GM12878 (cell line): ENCODE results near the gene ODF2L. TPM values are rescaled to one million over a fixed set of nuclear protein-coding genes. Genes with fewer than 3 reads are reported as not detected.

ENCODE experiments used
- ATAC-seq: fragments of 200-7000 bp; cut with Tn5 transposase; 3 replicates; pipeline ENCODE4 v1.9.1; 2020; ENCODE audit warnings: mild to moderate bottlenecking, moderate library complexity
- BruUV-seq: library from RNA; stranded (reverse); fragments of 400-500 nt; replicated peaks from 2 replicates; lab custom pipeline; 2021; lab: Mats Ljungman, UMichigan
- CTCF ChIA-PET: fragments of 300-600 bp; sonication (Branson Sonifier 250); formaldehyde crosslinking; extraction: SDS; loops from one replicate; lab custom pipeline; 2021; ENCODE audit warnings: inconsistent platforms; lab: Yijun Ruan, JAX
- POLR2A ChIA-PET: fragments of 350-600 bp; formaldehyde crosslinking; extraction: SDS; loops from one replicate; lab custom pipeline; 2021; ENCODE audit warnings: inconsistent platforms; lab: Charles Lee
- RAD21 ChIA-PET: fragments of 300-600 bp; sonication (Branson Sonifier 250); formaldehyde crosslinking; loops from one replicate; lab custom pipeline; 2023; ENCODE audit warnings: antibody characterized with exemption; ENCODE audit not compliant: unreplicated experiment; lab: Charles Lee
- SMC1A ChIA-PET: fragments of 300-600 bp; sonication (Branson Sonifier 250); formaldehyde crosslinking; loops from one replicate; lab custom pipeline; 2023; ENCODE audit not compliant: unreplicated experiment, uncharacterized antibody; lab: Charles Lee
- DNase-seq: peaks from one replicate; pipeline ENCODE4 v3.0.0-alpha.2; 2011; ENCODE audit warnings: low read depth, low spot score
- FAIRE-seq: peaks from 3 replicates; lab custom pipeline; 2011; peaks lifted over from hg19 to GRCh38; lab: Jason Lieb, UNC
- H2AFZ ChIP-seq: 2 replicates; pipeline ENCODE4 v1.6.0; 2011; ENCODE audit warnings: low read depth, low read length, control low read depth; ENCODE audit not compliant: control insufficient read depth
- H3K27ac ChIP-seq: 2 replicates; pipeline ENCODE4 v1.5.1; 2011; ENCODE audit warnings: control low read depth; ENCODE audit not compliant: control insufficient read depth, insufficient read depth
- H3K27me3 ChIP-seq, 2 experiments: replicated peaks in 1 of 2; 2 replicates each; pipeline versions ENCODE4 v1.6.0 to v1.6.1; 2011; ENCODE audit warnings: low read length in 1 of 2; ENCODE audit not compliant: control insufficient read depth in 2 of 2, insufficient read depth in 2 of 2
- H3K36me3 ChIP-seq, 2 experiments: 2 replicates each; pipeline ENCODE4 v1.5.1; 2011; ENCODE audit warnings: low read length in 1 of 2; ENCODE audit not compliant: control insufficient read depth in 2 of 2, insufficient read depth in 2 of 2
- H3K4me1 ChIP-seq: 2 replicates; pipeline ENCODE4 v1.6.1; 2011; ENCODE audit warnings: mild to moderate bottlenecking, low read length, moderate library complexity, mixed read lengths; ENCODE audit not compliant: control insufficient read depth, insufficient read depth
- H3K4me2 ChIP-seq: 2 replicates; pipeline ENCODE4 v1.6.0; 2011; ENCODE audit warnings: control low read depth; ENCODE audit not compliant: control insufficient read depth, insufficient read depth
- H3K4me3 ChIP-seq: fragments of 200-600 bp; sonication (generic); 2 replicates; pipeline ENCODE4 v1.5.1; 2016
- H3K79me2 ChIP-seq: 2 replicates; pipeline ENCODE4 v1.6.0; 2011; ENCODE audit warnings: low read length; ENCODE audit not compliant: control insufficient read depth, insufficient read depth
- H3K9ac ChIP-seq: 2 replicates; pipeline ENCODE4 v1.8.0; 2011; ENCODE audit warnings: low read length, control low read depth, mixed read lengths; ENCODE audit not compliant: control insufficient read depth, insufficient read depth
- H3K9me3 ChIP-seq: replicated peaks from 3 replicates; pipeline ENCODE4 v1.5.1; 2011; ENCODE audit warnings: mild to moderate bottlenecking, low read length; ENCODE audit not compliant: control insufficient read depth, insufficient read depth
- H4K20me1 ChIP-seq: 2 replicates; pipeline ENCODE4 v1.6.0; 2011; ENCODE audit not compliant: control insufficient read depth, insufficient read depth
- EZH2 ChIP-seq: IDR thresholded peaks from 2 replicates; pipeline ENCODE4 v1.6.1; 2012; ENCODE audit warnings: low read depth, mild to moderate bottlenecking, control low read depth, inconsistent platforms, low read length, borderline replicate concordance; ENCODE audit not compliant: control insufficient read depth
- NBN ChIP-seq: fragments of 450-650 bp; IDR thresholded peaks from 2 replicates; pipeline ENCODE4 v1.6.1; 2016
- PAX8 ChIP-seq: fragments of 450-650 bp; IDR thresholded peaks from 2 replicates; pipeline ENCODE4 v1.6.1; 2017; ENCODE audit warnings: mild to moderate bottlenecking, moderate library complexity
- SMARCA5 ChIP-seq: fragments of 450-650 bp; IDR thresholded peaks from 2 replicates; pipeline ENCODE4 v1.6.1; 2017; ENCODE audit warnings: mild to moderate bottlenecking
- SPI1 ChIP-seq: IDR thresholded peaks from 2 replicates; pipeline ENCODE4 v1.6.1; 2011; ENCODE audit warnings: low read depth, mild to moderate bottlenecking, low read length, moderate library complexity, borderline replicate concordance; ENCODE audit not compliant: insufficient read depth
- WGBS: methylation state at CpG from one replicate; pipeline ENCODE4 v1.1.6; 2016; ENCODE audit warnings: low lambda C conversion rate; ENCODE audit not compliant: insufficient replicate concordance, insufficient coverage; ENCODE audit errors: missing lambda C conversion rate; 5-methylcytosine and 5-hydroxymethylcytosine counted together
- in situ Hi-C: fragments of 300-500 bp; cut with MboI; formaldehyde crosslinking; loops from 9 replicates; pipeline ENCODE4 v1.14.3; 2018; ENCODE audit warnings: mixed read lengths
- intact Hi-C: fragments of 100-400 bp; cut with micrococcal nuclease; formaldehyde crosslinking; loops from one replicate; pipeline ENCODE4 v1.14.2; 2022; ENCODE audit not compliant: unreplicated experiment
- polyA plus RNA-seq, 11 experiments: library from polyadenylated mRNA; depleted of rRNA in 4 of 11; unstranded in 6 of 11; stranded (reverse) in 5 of 11; fragments of >200 nt; fragmentation: Nextera tagmentation in 4 of 11; fragmentation: Illumina TruSeq in 1 of 11; extraction: Ambion mirVana in 4 of 11; extraction: Trizol in 1 of 11; gene quantifications; 1 replicate in 1 of 11; 2 replicates in 10 of 11; pipeline versions ENCODE4 v1.2.1 to v1.2.3, GENCODE V29; 2011 to 2016; ENCODE audit warnings: inconsistent platforms in 2 of 11, missing spikeins in 2 of 11, low read depth in 1 of 11
- total RNA-seq, 4 experiments: library from RNA; depleted of rRNA in 3 of 4; stranded (reverse); fragments of >200 nt in 3 of 4; fragmentation: Illumina TruSeq in 1 of 4; extraction: Trizol in 1 of 4; gene quantifications; 2 replicates each; pipeline versions ENCODE4 v1.2.1 to v1.2.3, GENCODE V29; 2013 to 2021
- TF ChIP-seq, protein P1 (sequence below): fragments of 450-650 bp; IDR thresholded peaks from 2 replicates; pipeline ENCODE4 v1.6.1; 2018; ENCODE audit warnings: borderline replicate concordance, mild to moderate bottlenecking; ENCODE audit not compliant: partially characterized antibody
- TF ChIP-seq, protein P2 (sequence below): fragments of 150-350 bp; IDR thresholded peaks from 2 replicates; pipeline ENCODE4 v1.6.1; 2016; ENCODE audit warnings: low read depth, low read length
- TF ChIP-seq, protein P3 (sequence below): fragments of 450-650 bp; IDR thresholded peaks from 2 replicates; pipeline ENCODE4 v1.6.1; 2016; ENCODE audit warnings: mild to moderate bottlenecking, moderate library complexity, borderline replicate concordance

Gene ODF2L
- total and polyA plus RNA-seq, 10 of the 15 experiments (the other 5 are each of a cell fraction or from before 2014, with no cell fraction given) = 10.4 to 29.5 (median 18.5) TPM

DNA sequence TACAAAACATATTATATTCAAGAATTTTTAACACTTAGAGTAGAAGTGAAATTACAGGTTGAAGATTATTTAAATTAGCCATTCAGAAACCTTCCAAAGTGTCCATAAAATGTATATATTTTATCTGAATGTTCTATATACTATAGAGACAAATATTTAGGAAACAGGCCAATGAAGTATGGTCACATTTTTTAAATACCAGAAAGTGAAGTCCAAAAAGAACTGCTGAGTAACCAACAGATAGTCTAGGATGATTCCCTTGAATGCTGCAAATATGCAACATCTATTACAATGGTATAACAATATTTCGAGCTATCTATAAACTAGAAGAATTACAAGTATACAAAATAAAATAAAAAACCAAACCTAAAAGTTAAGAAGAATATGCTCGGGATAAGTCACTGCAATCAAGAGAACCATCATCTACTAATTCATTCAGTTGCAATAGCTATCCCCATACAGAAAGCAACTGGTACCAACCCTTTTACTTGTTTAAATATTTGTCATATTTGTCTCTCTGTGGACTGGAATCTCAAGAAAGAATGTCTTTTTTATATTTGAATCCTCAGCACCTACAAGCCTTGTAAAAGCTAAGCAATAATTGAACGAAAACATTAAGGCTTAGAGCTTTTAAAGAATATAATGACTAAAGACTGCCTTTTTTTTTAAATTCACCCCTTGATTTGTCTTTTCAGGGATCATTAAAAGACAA lies 8.1 kb downstream of the ODF2L start (continued):
- no peak for TF ChIP-seq SPI1
- TF ChIP-seq EZH2 = no peak
- TF ChIP-seq NBN = no peak
- TF ChIP-seq SMARCA5 = no peak

DNA sequence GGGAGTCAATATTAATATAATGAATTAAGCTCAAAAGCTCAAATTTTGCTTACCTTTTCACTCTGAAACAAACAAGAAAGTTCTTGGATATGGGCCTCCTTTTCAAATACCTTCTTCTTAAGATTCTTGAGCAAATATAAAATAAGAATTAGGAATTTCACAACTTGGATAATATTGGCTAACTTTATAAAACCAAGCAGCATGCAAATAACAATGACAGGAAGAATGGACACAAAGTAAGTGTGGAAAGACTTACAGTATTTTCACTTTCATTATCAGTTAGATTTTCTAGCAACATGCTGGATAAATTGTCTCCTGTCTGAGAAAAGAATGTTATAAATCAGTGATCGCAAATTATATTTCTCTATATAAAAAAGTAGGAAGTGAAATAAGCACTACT lies 13.2 kb downstream of the ODF2L start:
- ChIA-PET CTCF (interaction anchor here (0.9 to 7.3 kb wide), 4 partner anchors 9 to 121 kb away, joined by 5 to 104 read pairs (median 12); partner anchors contain the start of gene ODF2L), POLR2A (interaction anchor here (0.5 to 1.1 kb wide), 2 partner anchors 119 to 357 kb away, joined by 3 read pairs; no protein-coding TSS in a partner anchor), SMC1A (interaction anchor here (0.7 to 1.4 kb wide), 6 partner anchors 13 to 699 kb away, joined by 3 to 4 read pairs (median 3); partner anchors contain the start of gene ODF2L), RAD21 (interaction anchor here (0.6 to 1.6 kb wide), 3 partner anchors 13 to 388 kb away, joined by 3 to 8 read pairs (median 3); partner anchors contain the start of gene ODF2L)
- Histone ChIP-seq H3K4me2 (peak overlapping the region; percentile 68), H4K20me1 (no peaks in the 10 kb centered on the region), H3K9me3 (peaks cover 6% of the 10 kb centered on the region; the same call in 2 of the 3 replicates), H3K27ac (peak overlapping the region; percentile 61), H3K9ac (no peak overlapping the region), H3K4me3 (peak overlapping the region; percentile 30; the same call in 1 of the 2 replicates), H3K4me1 (no peaks in the 10 kb centered on the region), H3K79me2 (no peaks in the 10 kb centered on the region; the same call in none of the 2 replicates), H2AFZ (peak overlapping the region; percentile 78), H3K27me3 (no peaks in the 10 kb centered on the region), H3K36me3 (no peaks in the 10 kb centered on the region)
- intact Hi-C loops (loop anchor here (5.0 to 10.0 kb wide), 5 partner anchors 304 to 942 kb away; partner anchors contain the start of gene LMO4), in situ Hi-C loops (loop anchor here (5.0 to 25.0 kb wide), 3 partner anchors 119 to 704 kb away; partner anchors contain the start of gene SH3GLB1)
- ATAC-seq = peak; percentile 70
- peak; percentile 31 for FAIRE-seq
- BruUV-seq = no TSS peak
- peak; percentile 13 for DNase-seq
- WGBS = 4% methylated on average over 1 of the region's 1 CpG
- TF ChIP-seq, protein P1, sequence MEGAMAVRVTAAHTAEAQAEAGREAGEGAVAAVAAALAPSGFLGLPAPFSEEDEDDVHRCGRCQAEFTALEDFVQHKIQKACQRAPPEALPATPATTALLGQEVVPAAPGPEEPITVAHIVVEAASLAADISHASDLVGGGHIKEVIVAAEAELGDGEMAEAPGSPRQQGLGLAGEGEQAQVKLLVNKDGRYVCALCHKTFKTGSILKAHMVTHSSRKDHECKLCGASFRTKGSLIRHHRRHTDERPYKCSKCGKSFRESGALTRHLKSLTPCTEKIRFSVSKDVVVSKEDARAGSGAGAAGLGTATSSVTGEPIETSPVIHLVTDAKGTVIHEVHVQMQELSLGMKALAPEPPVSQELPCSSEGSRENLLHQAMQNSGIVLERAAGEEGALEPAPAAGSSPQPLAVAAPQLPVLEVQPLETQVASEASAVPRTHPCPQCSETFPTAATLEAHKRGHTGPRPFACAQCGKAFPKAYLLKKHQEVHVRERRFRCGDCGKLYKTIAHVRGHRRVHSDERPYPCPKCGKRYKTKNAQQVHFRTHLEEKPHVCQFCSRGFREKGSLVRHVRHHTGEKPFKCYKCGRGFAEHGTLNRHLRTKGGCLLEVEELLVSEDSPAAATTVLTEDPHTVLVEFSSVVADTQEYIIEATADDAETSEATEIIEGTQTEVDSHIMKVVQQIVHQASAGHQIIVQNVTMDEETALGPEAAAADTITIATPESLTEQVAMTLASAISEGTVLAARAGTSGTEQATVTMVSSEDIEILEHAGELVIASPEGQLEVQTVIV = no peak
- TF ChIP-seq, protein P2, sequence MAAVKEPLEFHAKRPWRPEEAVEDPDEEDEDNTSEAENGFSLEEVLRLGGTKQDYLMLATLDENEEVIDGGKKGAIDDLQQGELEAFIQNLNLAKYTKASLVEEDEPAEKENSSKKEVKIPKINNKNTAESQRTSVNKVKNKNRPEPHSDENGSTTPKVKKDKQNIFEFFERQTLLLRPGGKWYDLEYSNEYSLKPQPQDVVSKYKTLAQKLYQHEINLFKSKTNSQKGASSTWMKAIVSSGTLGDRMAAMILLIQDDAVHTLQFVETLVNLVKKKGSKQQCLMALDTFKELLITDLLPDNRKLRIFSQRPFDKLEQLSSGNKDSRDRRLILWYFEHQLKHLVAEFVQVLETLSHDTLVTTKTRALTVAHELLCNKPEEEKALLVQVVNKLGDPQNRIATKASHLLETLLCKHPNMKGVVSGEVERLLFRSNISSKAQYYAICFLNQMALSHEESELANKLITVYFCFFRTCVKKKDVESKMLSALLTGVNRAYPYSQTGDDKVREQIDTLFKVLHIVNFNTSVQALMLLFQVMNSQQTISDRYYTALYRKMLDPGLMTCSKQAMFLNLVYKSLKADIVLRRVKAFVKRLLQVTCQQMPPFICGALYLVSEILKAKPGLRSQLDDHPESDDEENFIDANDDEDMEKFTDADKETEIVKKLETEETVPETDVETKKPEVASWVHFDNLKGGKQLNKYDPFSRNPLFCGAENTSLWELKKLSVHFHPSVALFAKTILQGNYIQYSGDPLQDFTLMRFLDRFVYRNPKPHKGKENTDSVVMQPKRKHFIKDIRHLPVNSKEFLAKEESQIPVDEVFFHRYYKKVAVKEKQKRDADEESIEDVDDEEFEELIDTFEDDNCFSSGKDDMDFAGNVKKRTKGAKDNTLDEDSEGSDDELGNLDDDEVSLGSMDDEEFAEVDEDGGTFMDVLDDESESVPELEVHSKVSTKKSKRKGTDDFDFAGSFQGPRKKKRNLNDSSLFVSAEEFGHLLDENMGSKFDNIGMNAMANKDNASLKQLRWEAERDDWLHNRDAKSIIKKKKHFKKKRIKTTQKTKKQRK = no peak
- TF ChIP-seq, protein P3, sequence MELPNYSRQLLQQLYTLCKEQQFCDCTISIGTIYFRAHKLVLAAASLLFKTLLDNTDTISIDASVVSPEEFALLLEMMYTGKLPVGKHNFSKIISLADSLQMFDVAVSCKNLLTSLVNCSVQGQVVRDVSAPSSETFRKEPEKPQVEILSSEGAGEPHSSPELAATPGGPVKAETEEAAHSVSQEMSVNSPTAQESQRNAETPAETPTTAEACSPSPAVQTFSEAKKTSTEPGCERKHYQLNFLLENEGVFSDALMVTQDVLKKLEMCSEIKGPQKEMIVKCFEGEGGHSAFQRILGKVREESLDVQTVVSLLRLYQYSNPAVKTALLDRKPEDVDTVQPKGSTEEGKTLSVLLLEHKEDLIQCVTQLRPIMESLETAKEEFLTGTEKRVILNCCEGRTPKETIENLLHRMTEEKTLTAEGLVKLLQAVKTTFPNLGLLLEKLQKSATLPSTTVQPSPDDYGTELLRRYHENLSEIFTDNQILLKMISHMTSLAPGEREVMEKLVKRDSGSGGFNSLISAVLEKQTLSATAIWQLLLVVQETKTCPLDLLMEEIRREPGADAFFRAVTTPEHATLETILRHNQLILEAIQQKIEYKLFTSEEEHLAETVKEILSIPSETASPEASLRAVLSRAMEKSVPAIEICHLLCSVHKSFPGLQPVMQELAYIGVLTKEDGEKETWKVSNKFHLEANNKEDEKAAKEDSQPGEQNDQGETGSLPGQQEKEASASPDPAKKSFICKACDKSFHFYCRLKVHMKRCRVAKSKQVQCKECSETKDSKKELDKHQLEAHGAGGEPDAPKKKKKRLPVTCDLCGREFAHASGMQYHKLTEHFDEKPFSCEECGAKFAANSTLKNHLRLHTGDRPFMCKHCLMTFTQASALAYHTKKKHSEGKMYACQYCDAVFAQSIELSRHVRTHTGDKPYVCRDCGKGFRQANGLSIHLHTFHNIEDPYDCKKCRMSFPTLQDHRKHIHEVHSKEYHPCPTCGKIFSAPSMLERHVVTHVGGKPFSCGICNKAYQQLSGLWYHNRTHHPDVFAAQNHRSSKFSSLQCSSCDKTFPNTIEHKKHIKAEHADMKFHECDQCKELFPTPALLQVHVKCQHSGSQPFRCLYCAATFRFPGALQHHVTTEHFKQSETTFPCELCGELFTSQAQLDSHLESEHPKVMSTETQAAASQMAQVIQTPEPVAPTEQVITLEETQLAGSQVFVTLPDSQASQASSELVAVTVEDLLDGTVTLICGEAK = peak; percentile 71; the same call in 1 of the 2 replicates
- no peak for TF ChIP-seq PAX8
